GM18508 (cell line): Measurements from ENCODE around the gene PAX5.

ENCODE experiments used
- ATAC-seq: cut with Tn5 transposase; IDR thresholded peaks from one replicate; pipeline ENCODE4 v1.9.1; 2021; ENCODE audit warnings: moderate number of reproducible peaks; ENCODE audit not compliant: insufficient read depth, unreplicated experiment

The PAX5 gene

DNA sequence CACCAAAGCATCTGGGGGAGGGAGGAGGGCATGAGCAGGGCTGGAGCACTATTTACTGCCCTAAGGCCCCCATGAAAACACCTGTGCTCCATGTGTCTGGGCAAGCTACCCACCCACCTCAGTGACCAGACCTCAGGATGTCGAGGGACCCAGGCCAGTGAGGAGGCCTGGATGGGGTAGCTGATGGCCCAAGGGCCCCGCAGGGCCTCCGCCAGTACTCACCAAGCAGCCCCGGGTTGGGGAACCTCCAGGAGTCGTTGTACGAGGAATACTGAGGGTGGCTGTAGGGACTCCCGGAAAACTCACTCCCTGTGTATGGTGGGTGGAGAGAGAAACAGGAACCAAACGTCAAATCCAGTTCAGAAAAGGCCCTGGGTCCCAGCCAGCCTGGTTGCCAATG lies 187.4 kb downstream of the PAX5 start:
- no peak for ATAC-seq

DNA sequence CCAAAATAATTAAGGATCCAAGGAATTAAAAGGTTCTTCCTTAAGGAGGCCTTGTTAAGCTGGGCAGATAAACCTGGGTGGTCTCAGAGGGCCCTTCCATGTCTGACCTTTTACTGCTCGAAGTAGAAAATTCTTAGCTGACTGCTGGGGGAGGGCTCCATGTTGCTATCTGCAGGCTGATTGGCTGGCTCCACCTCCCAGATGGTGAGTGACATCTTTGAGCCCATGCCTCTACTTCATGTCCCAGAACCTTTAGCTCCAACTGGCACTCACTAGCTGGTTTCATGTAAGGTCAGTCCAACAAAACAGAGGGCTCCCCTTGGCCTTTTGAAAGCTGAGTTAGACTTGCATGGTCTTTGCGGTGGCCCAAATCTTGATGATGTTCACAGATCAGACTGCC lies 188.2 kb downstream of the PAX5 start:
- no peak for ATAC-seq

DNA sequence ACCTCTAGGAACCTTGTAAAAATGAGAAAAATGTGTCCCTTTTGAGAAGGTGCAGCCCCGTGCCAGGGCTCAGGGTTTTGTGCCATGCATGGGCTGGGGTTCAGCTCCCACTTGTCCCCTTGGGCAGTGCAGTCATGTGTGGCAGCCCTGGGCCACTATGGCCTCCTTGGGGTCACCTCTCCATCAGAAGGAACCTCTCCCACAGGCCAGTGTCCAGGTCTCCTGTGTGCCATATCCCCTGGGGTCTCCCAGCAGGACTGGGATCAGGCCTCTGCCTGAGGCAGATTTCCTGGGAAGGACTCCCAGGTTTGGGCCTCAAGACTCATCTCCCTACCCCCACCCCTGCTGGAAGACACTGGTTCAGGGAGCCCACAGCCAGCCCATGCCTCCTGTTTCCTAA lies 189.1 kb downstream of the PAX5 start:
- no peak for ATAC-seq

- no peak for ATAC-seq
Measured at GRCh38 chr9:36843964-36844363, 190.1 kb downstream of the PAX5 start.

DNA sequence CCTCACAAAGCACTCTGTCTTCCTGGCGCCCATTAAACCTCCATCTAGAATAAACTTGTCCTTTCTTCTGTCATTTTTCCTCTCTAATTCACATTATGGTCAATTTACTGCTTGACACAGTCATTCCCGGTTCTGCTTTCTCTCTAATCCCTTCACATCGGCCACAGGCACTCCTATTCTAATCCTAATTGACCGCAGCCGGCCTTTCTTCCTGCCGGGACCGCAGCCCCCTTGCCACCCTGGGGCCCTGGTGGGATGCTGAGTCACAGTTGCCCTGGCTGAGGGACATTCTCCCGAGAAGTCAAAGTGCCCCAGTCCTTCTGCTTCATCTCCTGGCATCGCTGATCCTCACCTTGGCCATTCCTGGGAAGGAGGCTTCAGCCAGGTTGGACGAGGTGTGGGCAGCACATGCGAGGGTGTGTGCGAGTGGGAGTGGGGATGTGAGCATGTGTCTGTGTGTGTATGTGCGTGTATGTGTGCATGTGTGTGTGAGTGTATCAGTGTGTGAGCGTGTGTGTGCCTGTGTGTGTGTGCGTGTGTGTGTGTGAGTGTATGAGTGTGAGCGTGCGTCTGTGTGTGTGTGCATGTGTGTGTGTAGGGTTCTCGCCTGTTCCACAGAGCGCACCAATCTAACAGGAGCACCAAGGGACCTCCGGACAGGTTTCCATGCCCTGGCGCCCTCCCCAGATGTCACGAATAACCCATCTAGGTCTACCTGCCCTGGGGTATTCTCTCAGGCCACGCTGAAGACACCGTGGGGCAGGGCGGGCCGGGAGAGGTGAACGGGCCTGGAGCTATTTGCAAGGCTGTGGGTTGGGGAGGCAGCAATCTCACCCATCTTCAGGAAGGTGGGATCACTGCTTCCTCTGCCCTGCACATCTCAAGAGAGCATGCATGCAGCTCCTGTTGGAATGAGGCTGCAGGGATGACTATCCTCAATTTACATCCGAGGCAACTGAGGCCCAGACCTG lies 191.2 kb downstream of the PAX5 start:
- no peak for ATAC-seq

GRCh38 chr9:36840898-36841536 lies 193.1 kb downstream of the PAX5 start:
- ATAC-seq = no peak

GRCh38 chr9:36839131-36839885 lies 194.8 kb downstream of the PAX5 start:
- ATAC-seq = no peak

DNA sequence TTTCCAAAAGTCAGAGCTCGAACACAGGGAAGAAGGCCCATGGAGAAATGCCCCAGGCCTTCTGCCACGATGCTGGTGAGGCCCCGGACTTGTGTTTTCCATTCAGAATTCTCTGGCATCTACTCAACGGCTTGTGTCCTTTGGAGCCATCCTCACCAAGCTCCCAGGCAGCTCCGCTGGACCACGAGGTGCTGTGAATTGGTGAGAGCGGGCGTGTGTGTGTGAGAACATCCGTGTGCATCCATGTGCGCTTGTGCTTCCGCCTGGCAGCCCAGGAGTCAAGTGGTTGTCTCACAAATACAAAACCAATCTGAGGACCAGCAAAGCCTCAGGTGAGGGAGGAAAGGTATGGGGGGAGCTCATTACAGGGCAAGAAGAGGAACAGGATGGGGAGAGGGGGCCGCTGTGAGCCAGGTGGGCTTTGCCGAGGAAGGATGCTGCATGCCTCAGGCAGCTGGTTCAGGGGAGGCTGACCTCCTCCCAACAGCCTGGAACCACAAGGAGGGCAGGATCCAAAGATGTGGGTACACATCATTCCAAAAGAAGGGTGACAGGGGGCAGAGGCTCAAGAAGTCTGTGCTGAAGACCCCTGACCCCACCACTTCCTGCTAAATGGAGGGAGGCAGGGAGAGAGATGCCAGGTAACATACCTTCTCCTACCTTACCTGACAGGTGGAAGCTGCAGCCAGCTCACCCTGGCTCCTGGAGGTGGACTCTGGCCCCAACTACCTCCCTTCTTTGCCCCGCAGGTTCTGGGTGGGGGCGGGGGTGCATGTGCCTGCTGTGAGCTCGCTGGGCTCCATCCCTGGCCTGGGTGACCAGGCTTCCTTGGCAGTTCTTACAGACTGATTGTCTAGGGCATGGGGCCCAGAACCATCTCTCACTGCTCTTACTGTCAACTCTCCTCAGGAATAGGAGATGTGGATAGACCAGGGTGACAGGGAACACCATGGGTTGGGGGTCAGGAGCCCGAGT lies 196.3 kb downstream of the PAX5 start:
- no peak for ATAC-seq

DNA sequence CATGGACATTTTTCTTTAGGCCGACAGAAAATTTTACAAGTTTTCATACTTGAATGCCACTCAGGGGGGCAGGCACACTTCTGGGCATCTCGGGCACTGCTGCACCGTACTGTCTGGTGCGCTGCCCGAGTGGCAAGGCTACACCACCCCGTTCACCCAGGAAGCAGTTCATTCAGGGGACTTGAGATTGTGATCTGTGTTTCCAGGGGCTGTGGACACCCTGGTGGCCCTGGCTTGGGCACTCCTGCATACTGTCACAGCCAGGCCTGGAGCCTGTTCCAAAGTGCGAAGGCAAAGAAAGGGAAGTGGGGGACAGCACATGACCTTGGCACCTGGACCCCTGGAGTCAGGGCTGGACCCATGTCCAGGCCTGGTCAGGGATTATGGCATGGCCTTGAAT lies 197.6 kb downstream of the PAX5 start:
- ATAC-seq = no peak

DNA sequence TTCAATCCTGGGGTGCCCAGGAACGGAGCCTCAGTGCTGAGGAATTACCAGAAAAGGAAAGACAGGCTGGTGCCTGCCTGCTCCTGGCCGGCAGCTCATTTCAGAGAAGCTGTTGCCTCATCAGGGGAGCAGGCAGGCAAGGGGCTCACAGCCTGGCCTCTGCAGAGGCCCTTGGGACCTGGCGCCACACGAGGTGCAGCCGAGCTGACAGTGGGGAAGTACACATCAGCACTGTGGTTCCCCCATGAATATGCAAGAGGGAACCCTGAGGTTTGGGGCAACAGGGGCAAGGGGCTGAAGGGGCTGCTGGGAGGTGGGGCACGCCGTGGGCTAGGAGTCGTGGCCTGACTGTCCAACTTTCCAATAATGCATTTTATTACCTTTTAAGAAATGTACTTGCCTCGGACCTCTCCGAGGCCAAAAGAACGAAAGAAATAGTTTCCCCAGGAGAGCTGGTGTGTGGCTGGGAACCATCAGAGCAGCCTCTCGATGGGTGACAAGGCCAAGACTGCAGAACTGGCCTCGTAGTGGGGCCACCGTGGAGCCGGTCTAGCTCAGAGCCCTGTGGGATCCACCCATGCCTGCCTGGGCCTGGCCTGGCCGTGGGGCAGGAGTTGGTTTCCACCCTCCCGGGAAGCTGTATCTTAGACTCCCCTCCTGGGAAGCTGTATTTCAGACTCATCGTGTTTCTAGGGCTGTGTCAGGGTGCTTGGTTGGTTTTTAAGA lies 198.6 kb downstream of the PAX5 start:
- ATAC-seq = no peak

- no peak for ATAC-seq
Measured at GRCh38 chr9:36834736-36835135, 199.3 kb downstream of the PAX5 start.

DNA sequence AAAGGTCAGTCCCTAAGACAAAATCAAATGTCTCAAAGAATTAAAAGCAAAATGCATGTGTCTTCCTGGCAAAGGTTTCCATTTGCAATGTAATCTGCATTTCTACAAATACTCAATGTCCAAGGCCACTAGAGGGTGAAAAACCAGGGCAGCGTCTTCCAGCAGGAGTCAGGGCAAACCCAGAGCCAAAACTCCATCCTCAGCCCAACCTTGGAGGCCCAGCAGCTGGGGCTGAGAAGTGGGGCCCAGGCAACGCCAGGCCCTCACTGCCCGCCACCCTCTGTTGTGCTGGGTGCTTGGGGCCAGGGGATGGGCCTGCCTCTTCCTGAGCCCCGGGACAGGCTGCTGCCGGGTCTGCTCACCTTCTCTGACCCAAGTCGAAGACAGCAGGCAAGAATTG lies 200.1 kb downstream of the PAX5 start:
- no peak for ATAC-seq

GRCh38 chr9:36832164-36832795 lies 201.8 kb downstream of the PAX5 start:
- no peak for ATAC-seq

DNA sequence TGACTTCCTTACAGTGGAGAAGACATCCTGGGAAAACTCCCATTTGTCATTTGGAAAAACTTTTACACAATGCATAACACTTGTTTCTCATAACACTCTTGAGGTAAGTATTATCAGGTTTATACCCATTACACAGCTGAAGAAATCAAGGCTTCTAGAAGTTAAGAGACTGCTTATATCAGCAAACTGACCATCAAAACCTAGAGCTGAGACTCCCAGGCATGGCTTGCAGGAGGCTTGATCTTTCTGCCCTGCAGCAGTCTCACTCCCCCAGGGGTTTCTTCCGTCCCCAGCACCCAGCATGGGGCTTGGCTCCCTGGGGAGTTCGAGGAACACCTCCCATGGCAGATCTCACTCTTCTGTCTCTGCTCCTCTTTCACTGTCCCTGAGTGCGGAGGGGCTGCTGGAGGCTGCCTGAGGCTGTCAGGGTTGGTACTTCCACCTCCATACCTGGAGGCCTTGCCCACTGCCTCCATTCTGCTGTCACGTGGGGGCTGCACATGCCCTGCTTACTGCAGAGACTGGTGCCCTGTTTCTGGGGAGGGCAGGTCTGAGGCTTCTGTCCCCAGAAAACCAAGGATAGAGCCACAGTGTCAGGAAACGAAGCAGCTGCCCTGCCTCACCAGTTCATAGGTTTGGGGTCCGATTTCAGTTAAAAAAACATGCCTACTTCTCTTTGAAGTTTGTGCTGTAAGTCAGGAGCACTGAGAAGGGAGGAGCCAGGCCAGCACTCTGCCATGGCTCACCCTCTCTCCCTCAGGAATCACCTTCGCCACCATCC lies 202.5 kb downstream of the PAX5 start:
- ATAC-seq = no peak

DNA sequence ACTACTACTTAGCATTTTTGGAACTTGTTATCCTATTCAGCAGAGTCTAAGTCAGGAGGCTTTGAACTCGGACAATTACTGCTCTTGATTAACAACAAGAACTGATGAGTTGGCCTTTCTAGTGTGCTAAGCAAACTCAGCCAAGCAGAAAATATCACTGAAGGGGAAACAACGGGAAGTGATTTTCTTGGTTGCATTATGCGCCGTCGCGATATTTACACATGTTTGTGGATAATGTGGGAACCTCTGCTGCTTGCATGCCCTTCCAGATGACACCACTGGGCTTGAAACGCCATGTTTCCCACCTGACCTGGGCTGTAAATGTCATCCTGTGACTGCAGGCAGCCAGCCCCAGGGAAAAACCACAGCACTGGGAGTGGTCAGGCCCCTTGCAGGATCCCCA lies 205.5 kb downstream of the PAX5 start:
- ATAC-seq = no peak

GRCh38 chr9:36827593-36827992 lies 206.5 kb downstream of the PAX5 start:
- no peak for ATAC-seq

GRCh38 chr9:36826581-36826980 lies 207.5 kb downstream of the PAX5 start:
- ATAC-seq = no peak

DNA sequence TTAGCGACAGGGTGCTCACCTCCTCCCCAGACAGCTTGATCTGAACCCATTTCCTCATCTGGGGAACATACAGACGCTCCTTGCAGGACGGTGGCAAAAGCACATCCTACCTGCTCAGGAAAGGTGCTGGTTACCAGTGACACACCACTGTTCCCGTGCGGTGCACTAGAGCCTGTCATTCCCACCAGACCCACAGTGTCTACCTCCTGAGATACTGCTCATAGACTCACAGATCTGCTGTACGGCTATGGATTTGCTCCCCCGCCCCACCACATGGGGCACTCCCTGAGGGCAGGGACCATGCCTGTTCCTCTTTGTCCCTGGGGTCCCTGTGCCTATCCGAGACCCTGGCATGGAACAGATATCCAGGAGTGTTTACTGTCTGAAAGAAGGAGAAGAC lies 208.9 kb downstream of the PAX5 start:
- ATAC-seq = no peak
